PC-3 (cell line): ENCODE data around the gene IGSF21.

Experiments used
- EZH2 ChIP-seq: fragments of 300-600 bp; sonication (generic); IDR thresholded peaks from one replicate; pipeline ENCODE4 v1.6.1; 2017; ENCODE audit warnings: antibody characterized with exemption, mild to moderate bottlenecking, low read length; ENCODE audit not compliant: unreplicated experiment
- EZH2phosphoT487 ChIP-seq: fragments of 300-600 bp; sonication (generic); IDR thresholded peaks from 2 replicates; pipeline ENCODE4 v1.6.1; 2018; ENCODE audit warnings: mild to moderate bottlenecking, antibody characterized with exemption, low read length, borderline replicate concordance
- TF ChIP-seq, protein P1 (sequence below): fragments of 300-600 bp; sonication (generic); conservative IDR thresholded peaks from 2 replicates; pipeline ENCODE4 v1.5.1; 2017; ENCODE audit warnings: antibody characterized with exemption, low read depth, mild to moderate bottlenecking, low read length

- TF ChIP-seq, protein P1, sequence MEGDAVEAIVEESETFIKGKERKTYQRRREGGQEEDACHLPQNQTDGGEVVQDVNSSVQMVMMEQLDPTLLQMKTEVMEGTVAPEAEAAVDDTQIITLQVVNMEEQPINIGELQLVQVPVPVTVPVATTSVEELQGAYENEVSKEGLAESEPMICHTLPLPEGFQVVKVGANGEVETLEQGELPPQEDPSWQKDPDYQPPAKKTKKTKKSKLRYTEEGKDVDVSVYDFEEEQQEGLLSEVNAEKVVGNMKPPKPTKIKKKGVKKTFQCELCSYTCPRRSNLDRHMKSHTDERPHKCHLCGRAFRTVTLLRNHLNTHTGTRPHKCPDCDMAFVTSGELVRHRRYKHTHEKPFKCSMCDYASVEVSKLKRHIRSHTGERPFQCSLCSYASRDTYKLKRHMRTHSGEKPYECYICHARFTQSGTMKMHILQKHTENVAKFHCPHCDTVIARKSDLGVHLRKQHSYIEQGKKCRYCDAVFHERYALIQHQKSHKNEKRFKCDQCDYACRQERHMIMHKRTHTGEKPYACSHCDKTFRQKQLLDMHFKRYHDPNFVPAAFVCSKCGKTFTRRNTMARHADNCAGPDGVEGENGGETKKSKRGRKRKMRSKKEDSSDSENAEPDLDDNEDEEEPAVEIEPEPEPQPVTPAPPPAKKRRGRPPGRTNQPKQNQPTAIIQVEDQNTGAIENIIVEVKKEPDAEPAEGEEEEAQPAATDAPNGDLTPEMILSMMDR, result no peak
- TF ChIP-seq EZH2phosphoT487 (no peak), EZH2 (no peak)
Measured at GRCh38 chr1:18233176-18233864, 125.7 kb downstream of the IGSF21 start.
